HEK293 (cell line): Measurements from ENCODE around the gene SSTR5.

Experiments
- SP2 ChIP-seq: fragments of 450-650 bp; formaldehyde crosslinking; IDR thresholded peaks from 2 replicates; pipeline ENCODE4 v1.5.1; 2016; ENCODE audit warnings: missing biosample characterization, missing genetic modification characterization
- ZNF133 ChIP-seq: fragments of 450-650 bp; formaldehyde crosslinking; IDR thresholded peaks from 2 replicates; pipeline ENCODE4 v1.5.1; 2016; ENCODE audit warnings: missing biosample characterization, missing genetic modification characterization
- ZNF16 ChIP-seq: fragments of 450-650 bp; formaldehyde crosslinking; IDR thresholded peaks from 2 replicates; pipeline ENCODE4 v1.5.1; 2016; ENCODE audit warnings: low read depth, missing biosample characterization, missing genetic modification characterization
- ZNF24 ChIP-seq: fragments of 450-650 bp; formaldehyde crosslinking; IDR thresholded peaks from 2 replicates; pipeline ENCODE4 v1.5.1; 2016; ENCODE audit warnings: missing biosample characterization, missing genetic modification characterization
- TF ChIP-seq, protein P1 (sequence below): fragments of 450-650 bp; formaldehyde crosslinking; IDR thresholded peaks from 2 replicates; pipeline ENCODE4 v1.5.1; 2016; ENCODE audit warnings: missing biosample characterization, missing genetic modification characterization
- TF ChIP-seq, protein P2 (sequence below): sonication (generic); formaldehyde crosslinking; IDR thresholded peaks from 2 replicates; pipeline ENCODE4 v1.8.1; 2022; ENCODE audit warnings: mild to moderate bottlenecking, moderate library complexity, missing genetic modification reagents

- TF ChIP-seq, protein P1, sequence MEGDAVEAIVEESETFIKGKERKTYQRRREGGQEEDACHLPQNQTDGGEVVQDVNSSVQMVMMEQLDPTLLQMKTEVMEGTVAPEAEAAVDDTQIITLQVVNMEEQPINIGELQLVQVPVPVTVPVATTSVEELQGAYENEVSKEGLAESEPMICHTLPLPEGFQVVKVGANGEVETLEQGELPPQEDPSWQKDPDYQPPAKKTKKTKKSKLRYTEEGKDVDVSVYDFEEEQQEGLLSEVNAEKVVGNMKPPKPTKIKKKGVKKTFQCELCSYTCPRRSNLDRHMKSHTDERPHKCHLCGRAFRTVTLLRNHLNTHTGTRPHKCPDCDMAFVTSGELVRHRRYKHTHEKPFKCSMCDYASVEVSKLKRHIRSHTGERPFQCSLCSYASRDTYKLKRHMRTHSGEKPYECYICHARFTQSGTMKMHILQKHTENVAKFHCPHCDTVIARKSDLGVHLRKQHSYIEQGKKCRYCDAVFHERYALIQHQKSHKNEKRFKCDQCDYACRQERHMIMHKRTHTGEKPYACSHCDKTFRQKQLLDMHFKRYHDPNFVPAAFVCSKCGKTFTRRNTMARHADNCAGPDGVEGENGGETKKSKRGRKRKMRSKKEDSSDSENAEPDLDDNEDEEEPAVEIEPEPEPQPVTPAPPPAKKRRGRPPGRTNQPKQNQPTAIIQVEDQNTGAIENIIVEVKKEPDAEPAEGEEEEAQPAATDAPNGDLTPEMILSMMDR (tag by site-specific recombination) = no peak
- TF ChIP-seq ZNF133 (tag by site-specific recombination) (no peak), SP2 (tag by site-specific recombination) (no peak), ZNF24 (tag by site-specific recombination) (no peak), ZNF16 (no peak)
- TF ChIP-seq, protein P2, sequence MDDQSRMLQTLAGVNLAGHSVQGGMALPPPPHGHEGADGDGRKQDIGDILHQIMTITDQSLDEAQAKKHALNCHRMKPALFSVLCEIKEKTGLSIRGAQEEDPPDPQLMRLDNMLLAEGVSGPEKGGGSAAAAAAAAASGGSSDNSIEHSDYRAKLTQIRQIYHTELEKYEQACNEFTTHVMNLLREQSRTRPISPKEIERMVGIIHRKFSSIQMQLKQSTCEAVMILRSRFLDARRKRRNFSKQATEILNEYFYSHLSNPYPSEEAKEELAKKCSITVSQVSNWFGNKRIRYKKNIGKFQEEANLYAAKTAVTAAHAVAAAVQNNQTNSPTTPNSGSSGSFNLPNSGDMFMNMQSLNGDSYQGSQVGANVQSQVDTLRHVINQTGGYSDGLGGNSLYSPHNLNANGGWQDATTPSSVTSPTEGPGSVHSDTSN (CRISPR knock-in tag) = no peak
Measured at GRCh38 chr16:1123525-1124230, 51.1 kb downstream of the SSTR5 start.
